Measurements from ENCODE around the gene TFF1.

Gene TFF1

DNA sequence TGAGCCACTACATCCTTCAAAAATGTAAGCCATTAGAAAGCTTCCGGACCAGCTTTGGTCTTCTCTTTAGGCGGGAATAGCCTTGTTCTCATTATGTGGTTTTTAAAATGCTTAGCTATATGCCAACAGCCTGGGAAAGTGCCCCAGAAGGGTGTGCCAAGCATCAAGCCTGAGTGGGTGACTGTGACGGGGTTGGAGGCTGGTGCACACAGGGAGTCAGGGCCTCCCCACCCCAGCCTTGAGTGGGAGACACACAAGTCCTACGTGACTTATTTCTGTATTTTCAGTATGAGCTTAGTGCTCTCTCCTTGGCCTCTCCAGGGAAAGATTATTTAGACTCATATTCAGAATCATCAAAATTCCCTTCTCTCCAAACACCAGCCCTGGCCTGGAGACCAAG lies 47.2 kb upstream of the TFF1 start:
- WGBS: 86% methylated on average over 4 of the region's 4 CpGs

DNA sequence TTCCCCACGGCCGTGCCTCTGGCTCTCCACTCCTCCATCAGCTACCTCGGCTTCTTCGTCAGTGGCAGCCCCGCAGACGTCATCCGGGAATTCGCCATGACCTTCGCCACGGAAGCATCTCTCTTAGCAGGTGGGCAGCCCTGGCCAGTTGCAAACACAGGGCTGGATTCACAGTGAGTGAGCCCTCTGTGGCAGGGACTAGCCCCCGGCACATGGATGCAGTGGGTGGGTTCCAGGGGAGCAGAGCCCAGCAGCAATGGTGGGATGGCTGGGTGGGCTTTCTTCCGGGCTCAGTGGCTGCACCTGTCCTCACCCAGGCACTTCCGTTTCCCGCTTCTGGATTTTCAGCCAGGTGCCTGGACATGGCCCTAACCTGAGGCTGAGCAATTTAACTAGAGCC lies 46.8 kb upstream of the TFF1 start:
- no peak overlapping the region for H2BK12ac ChIP-seq (ENCODE audit: low read length in 2 of 2)
- no peak overlapping the region for H2AFZ ChIP-seq (ENCODE audit: low read depth, low read length)
- H4K91ac ChIP-seq (ENCODE audit: low read length): peak overlapping the region; percentile 25
- H3K36me3 ChIP-seq (ENCODE audit: control insufficient read depth in 1 of 2, insufficient read depth in 2 of 2, low read depth in 1 of 2, low read length in 2 of 2): no peaks in the 10 kb centered on the region
- no peak overlapping the region for H2BK5ac ChIP-seq (ENCODE audit: low read depth, low read length, poor library complexity, severe bottlenecking)
- 89% methylated on average over 14 of the region's 14 CpGs for WGBS
- H3K27ac ChIP-seq (ENCODE audit: low read length, poor library complexity, severe bottlenecking): no peak overlapping the region
- H2AK5ac ChIP-seq (ENCODE audit: low read length, severe bottlenecking): no peak overlapping the region
- no peak overlapping the region for H2BK120ac ChIP-seq (ENCODE audit: low read depth, low read length)
- no peak overlapping the region for H3K4ac ChIP-seq (ENCODE audit: low read depth in 1 of 2, low read length in 2 of 2)
- no peak overlapping the region for H3K4me3 ChIP-seq (ENCODE audit: insufficient read depth in 1 of 2, low read depth in 1 of 2, low read length in 2 of 2)
- no peak overlapping the region for H2BK15ac ChIP-seq (ENCODE audit: low read depth, poor library complexity, severe bottlenecking)
- H3K23ac ChIP-seq (ENCODE audit: low read length in 2 of 2): no peak overlapping the region
- H3K9ac ChIP-seq (ENCODE audit: low read length): no peak overlapping the region
- H3K18ac ChIP-seq (ENCODE audit: low read depth in 1 of 2, low read length in 2 of 2): no peak overlapping the region
- H4K8ac ChIP-seq (ENCODE audit: low read length): no peak overlapping the region
- no peaks in the 10 kb centered on the region for H3K9me3 ChIP-seq (ENCODE audit: control insufficient read depth, low read length)
- H3K27me3 ChIP-seq (ENCODE audit: control insufficient read depth in 1 of 2, insufficient read depth in 1 of 2, low read length in 2 of 2): peaks cover 5 to 62% of the 10 kb centered on the region in 2 experiments
- no peak overlapping the region for H3K14ac ChIP-seq (ENCODE audit: low read length in 2 of 2)
- DNase-seq: no peak
- peaks cover 23% of the 10 kb centered on the region for H3K4me1 ChIP-seq (ENCODE audit: control insufficient read depth, insufficient read depth, low read depth, low read length)
- no peaks in the 10 kb centered on the region for H3K79me1 ChIP-seq (replicated peaks; ENCODE audit: low read length, poor library complexity, severe bottlenecking)
- no peak overlapping the region for H3K4me2 ChIP-seq (ENCODE audit: low read length, poor library complexity, severe bottlenecking)

More for the DNA sequence above, 47.2 kb upstream of the TFF1 start:
- no peaks in the 10 kb centered on the region for H3K36me3 ChIP-seq (ENCODE audit: control insufficient read depth in 1 of 2, insufficient read depth in 2 of 2, low read depth in 1 of 2, low read length in 2 of 2)
- no peak overlapping the region for H4K91ac ChIP-seq (ENCODE audit: low read length)
- no peak overlapping the region for H2AFZ ChIP-seq (ENCODE audit: low read depth, low read length)
- no peak overlapping the region for H3K23ac ChIP-seq (ENCODE audit: low read length in 2 of 2)
- H2BK12ac ChIP-seq (ENCODE audit: low read length in 2 of 2): no peak overlapping the region
- H3K14ac ChIP-seq (ENCODE audit: low read length in 2 of 2): no peak overlapping the region
- H3K27me3 ChIP-seq (ENCODE audit: control insufficient read depth in 1 of 2, insufficient read depth in 1 of 2, low read length in 2 of 2): peaks cover 8 to 60% of the 10 kb centered on the region in 2 experiments
- H3K4me2 ChIP-seq (ENCODE audit: low read length, poor library complexity, severe bottlenecking): no peak overlapping the region
- H2AK5ac ChIP-seq (ENCODE audit: low read length, severe bottlenecking): no peak overlapping the region
- DNase-seq: no peak
- H3K9ac ChIP-seq (ENCODE audit: low read length): no peak overlapping the region
- H3K4me3 ChIP-seq (ENCODE audit: insufficient read depth in 1 of 2, low read depth in 1 of 2, low read length in 2 of 2): no peak overlapping the region
- no peak overlapping the region for H3K27ac ChIP-seq (ENCODE audit: low read length, poor library complexity, severe bottlenecking)
- no peak overlapping the region for H3K18ac ChIP-seq (ENCODE audit: low read depth in 1 of 2, low read length in 2 of 2)
- no peak overlapping the region for H2BK15ac ChIP-seq (ENCODE audit: low read depth, poor library complexity, severe bottlenecking)
- no peaks in the 10 kb centered on the region for H3K79me1 ChIP-seq (replicated peaks; ENCODE audit: low read length, poor library complexity, severe bottlenecking)
- no peak overlapping the region for H2BK120ac ChIP-seq (ENCODE audit: low read depth, low read length)
- no peak overlapping the region for H2BK5ac ChIP-seq (ENCODE audit: low read depth, low read length, poor library complexity, severe bottlenecking)
- H3K9me3 ChIP-seq (ENCODE audit: control insufficient read depth, low read length): no peaks in the 10 kb centered on the region
- no peak overlapping the region for H3K4ac ChIP-seq (ENCODE audit: low read depth in 1 of 2, low read length in 2 of 2)
- H3K4me1 ChIP-seq (ENCODE audit: control insufficient read depth, insufficient read depth, low read depth, low read length): peaks cover 23% of the 10 kb centered on the region
- H4K8ac ChIP-seq (ENCODE audit: low read length): no peak overlapping the region

DNA sequence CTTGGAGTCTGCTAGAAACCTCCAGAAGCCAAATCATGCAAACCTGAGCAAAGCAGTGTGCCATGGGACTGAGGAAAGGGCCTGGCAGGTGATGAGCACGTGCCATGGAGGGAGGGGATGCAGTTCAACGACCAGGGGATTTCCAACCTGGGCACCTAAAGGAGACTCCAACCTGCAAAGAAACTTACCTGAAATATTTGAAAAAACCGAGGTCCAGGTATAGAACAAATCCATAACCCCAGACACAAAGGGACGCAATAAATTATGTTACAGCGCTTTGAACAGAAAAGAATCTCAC lies 46.2 kb upstream of the TFF1 start:
- H3K79me1 ChIP-seq (replicated peaks; ENCODE audit: low read length, poor library complexity, severe bottlenecking): no peaks in the 10 kb centered on the region

DNA sequence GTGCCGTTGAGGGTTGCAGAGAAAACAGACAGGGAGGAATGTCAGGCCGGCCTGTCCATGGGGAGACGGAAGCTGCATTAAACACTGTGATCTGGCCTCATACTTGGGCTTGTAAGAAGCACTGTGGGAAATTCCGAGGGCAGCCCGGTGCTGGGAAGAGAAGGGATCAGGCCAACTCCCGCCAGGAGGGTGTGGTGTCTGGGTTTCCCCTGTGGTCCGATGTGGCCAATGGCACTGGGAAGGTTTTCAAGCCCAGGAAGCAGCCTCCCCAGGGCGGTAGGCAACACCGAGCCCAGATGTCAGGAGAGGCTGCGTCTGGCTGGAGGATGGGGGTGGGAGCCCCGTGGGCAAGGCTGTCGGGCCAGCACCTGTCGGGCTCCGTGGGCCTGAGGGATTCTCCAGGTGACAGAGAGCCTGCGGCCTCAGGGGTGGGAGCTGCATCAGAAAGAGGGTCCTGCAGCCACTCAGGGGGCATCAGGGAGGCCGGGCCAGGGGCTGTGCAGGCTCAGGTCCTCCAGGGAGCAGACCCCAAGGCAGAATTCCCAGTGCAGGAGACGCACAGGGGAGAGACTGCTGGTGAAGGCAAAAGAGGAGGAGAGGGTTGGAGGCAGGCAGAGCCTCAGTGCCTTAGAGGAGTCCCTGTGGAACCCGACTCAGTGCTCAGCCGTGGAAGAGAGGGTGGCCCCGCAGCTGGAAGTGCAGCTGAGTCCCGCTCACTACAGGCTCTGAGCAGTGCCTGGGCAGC lies 45.7 kb upstream of the TFF1 start:
- Histone ChIP-seq H3K18ac (ENCODE audit: low read depth in 1 of 2, low read length in 2 of 2) (no peak overlapping the region), H3K14ac (ENCODE audit: low read length in 2 of 2) (no peak overlapping the region), H4K8ac (ENCODE audit: low read length) (no peak overlapping the region), H3K9ac (ENCODE audit: low read length) (no peak overlapping the region), H2AK5ac (ENCODE audit: low read length, severe bottlenecking) (no peak overlapping the region), H2BK15ac (ENCODE audit: low read depth, poor library complexity, severe bottlenecking) (no peak overlapping the region), H2BK12ac (ENCODE audit: low read length in 2 of 2) (no peak overlapping the region), H3K23ac (ENCODE audit: low read length in 2 of 2) (no peak overlapping the region), H3K36me3 (ENCODE audit: control insufficient read depth in 1 of 2, insufficient read depth in 2 of 2, low read depth in 1 of 2, low read length in 2 of 2) (no peaks in the 10 kb centered on the region), H3K4me2 (ENCODE audit: low read length, poor library complexity, severe bottlenecking) (no peak overlapping the region), H2BK5ac (ENCODE audit: low read depth, low read length, poor library complexity, severe bottlenecking) (no peak overlapping the region), H3K27ac (ENCODE audit: low read length, poor library complexity, severe bottlenecking) (no peak overlapping the region), H4K91ac (ENCODE audit: low read length) (no peak overlapping the region), H3K4me3 (ENCODE audit: insufficient read depth in 1 of 2, low read depth in 1 of 2, low read length in 2 of 2) (no peak overlapping the region), H3K9me3 (ENCODE audit: control insufficient read depth, low read length) (no peaks in the 10 kb centered on the region), H2BK120ac (ENCODE audit: low read depth, low read length) (no peak overlapping the region), H3K4ac (ENCODE audit: low read depth in 1 of 2, low read length in 2 of 2) (no peak overlapping the region), H3K4me1 (ENCODE audit: control insufficient read depth, insufficient read depth, low read depth, low read length) (peaks cover 23% of the 10 kb centered on the region), H3K27me3 (ENCODE audit: control insufficient read depth in 1 of 2, insufficient read depth in 1 of 2, low read length in 2 of 2) (peaks cover 6 to 72% of the 10 kb centered on the region in 2 experiments), H2AFZ (ENCODE audit: low read depth, low read length) (no peak overlapping the region), H3K79me1 (replicated peaks; ENCODE audit: low read length, poor library complexity, severe bottlenecking) (no peaks in the 10 kb centered on the region)
- DNase-seq: no peak
- WGBS: 76% methylated on average over 21 of the region's 21 CpGs

More for the DNA sequence above, 46.2 kb upstream of the TFF1 start:
- Histone ChIP-seq H2BK12ac (ENCODE audit: low read length in 2 of 2) (no peak overlapping the region), H3K4me3 (ENCODE audit: insufficient read depth in 1 of 2, low read depth in 1 of 2, low read length in 2 of 2) (no peak overlapping the region), H4K91ac (ENCODE audit: low read length) (no peak overlapping the region), H3K23ac (ENCODE audit: low read length in 2 of 2) (no peak overlapping the region), H3K4me2 (ENCODE audit: low read length, poor library complexity, severe bottlenecking) (no peak overlapping the region), H2AK5ac (ENCODE audit: low read length, severe bottlenecking) (no peak overlapping the region), H2BK15ac (ENCODE audit: low read depth, poor library complexity, severe bottlenecking) (no peak overlapping the region), H3K4ac (ENCODE audit: low read depth in 1 of 2, low read length in 2 of 2) (no peak overlapping the region), H3K27ac (ENCODE audit: low read length, poor library complexity, severe bottlenecking) (no peak overlapping the region), H2BK120ac (ENCODE audit: low read depth, low read length) (no peak overlapping the region), H3K36me3 (ENCODE audit: control insufficient read depth in 1 of 2, insufficient read depth in 2 of 2, low read depth in 1 of 2, low read length in 2 of 2) (no peaks in the 10 kb centered on the region), H3K9ac (ENCODE audit: low read length) (no peak overlapping the region), H2BK5ac (ENCODE audit: low read depth, low read length, poor library complexity, severe bottlenecking) (no peak overlapping the region), H3K18ac (ENCODE audit: low read depth in 1 of 2, low read length in 2 of 2) (no peak overlapping the region), H3K9me3 (ENCODE audit: control insufficient read depth, low read length) (no peaks in the 10 kb centered on the region), H3K27me3 (ENCODE audit: control insufficient read depth in 1 of 2, insufficient read depth in 1 of 2, low read length in 2 of 2) (peaks cover 5 to 66% of the 10 kb centered on the region in 2 experiments), H3K14ac (ENCODE audit: low read length in 2 of 2) (no peak overlapping the region), H2AFZ (ENCODE audit: low read depth, low read length) (no peak overlapping the region), H3K4me1 (ENCODE audit: control insufficient read depth, insufficient read depth, low read depth, low read length) (peaks cover 23% of the 10 kb centered on the region), H4K8ac (ENCODE audit: low read length) (no peak overlapping the region)
- no peak for DNase-seq
- WGBS: 74% methylated on average over 3 of the region's 5 CpGs
